ENCODE measurements around the gene RAB7A.

Gene RAB7A

DNA sequence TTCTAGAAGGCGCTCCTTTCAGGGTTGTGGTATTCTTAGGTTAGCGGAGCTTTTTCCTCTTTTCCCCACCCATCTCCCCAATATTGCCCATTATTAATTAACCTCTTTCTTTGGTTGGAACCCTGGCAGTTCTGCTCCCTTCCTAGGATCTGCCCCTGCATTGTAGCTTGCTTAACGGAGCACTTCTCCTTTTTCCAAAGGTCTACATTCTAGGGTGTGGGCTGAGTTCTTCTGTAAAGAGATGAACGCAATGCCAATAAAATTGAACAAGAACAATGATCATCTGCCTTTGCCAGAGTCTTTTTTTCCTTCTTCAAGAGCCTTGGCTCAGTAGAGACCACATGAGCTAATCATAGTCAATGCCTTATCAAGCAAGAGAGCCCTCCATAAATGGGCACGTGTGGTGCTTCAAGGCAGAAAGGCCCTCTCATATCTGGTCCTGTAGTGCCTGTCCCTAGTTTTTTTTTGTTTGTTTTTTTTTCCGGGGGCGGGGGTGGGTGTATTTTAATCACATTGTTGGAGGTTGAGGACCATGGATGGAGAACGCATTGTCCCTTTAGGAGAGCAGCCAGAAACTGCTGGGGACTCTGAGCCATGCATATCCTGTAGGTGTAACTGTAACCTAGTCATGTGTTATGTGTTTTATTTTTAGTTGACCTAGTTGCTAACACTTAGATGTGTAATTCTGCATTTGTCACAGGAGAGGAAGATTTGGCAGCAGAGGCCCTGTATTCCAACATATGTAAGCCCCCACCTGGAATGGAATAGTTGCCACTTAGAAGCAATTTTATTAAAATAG is 88.7 kb downstream of the RAB7A start:
- Mint-ChIP-seq H3K4me3 (no peak overlapping the region), H3K27me3 (ENCODE audit: low read depth) (no peaks in the 10 kb centered on the region), H3K9me3 (no peaks in the 10 kb centered on the region), H3K27ac (peak overlapping the region in 2 of 3 experiments; percentile 31 to 39), H3K4me1 (peaks cover 24% of the 10 kb centered on the region), H3K36me3 (ENCODE audit: low read depth) (peaks cover 83% of the 10 kb centered on the region)
- TF ChIP-seq, protein P1, sequence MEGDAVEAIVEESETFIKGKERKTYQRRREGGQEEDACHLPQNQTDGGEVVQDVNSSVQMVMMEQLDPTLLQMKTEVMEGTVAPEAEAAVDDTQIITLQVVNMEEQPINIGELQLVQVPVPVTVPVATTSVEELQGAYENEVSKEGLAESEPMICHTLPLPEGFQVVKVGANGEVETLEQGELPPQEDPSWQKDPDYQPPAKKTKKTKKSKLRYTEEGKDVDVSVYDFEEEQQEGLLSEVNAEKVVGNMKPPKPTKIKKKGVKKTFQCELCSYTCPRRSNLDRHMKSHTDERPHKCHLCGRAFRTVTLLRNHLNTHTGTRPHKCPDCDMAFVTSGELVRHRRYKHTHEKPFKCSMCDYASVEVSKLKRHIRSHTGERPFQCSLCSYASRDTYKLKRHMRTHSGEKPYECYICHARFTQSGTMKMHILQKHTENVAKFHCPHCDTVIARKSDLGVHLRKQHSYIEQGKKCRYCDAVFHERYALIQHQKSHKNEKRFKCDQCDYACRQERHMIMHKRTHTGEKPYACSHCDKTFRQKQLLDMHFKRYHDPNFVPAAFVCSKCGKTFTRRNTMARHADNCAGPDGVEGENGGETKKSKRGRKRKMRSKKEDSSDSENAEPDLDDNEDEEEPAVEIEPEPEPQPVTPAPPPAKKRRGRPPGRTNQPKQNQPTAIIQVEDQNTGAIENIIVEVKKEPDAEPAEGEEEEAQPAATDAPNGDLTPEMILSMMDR (IDR thresholded peaks at IDR 0.05; ENCODE audit: unreplicated experiment in 3 of 3) = no peak

DNA sequence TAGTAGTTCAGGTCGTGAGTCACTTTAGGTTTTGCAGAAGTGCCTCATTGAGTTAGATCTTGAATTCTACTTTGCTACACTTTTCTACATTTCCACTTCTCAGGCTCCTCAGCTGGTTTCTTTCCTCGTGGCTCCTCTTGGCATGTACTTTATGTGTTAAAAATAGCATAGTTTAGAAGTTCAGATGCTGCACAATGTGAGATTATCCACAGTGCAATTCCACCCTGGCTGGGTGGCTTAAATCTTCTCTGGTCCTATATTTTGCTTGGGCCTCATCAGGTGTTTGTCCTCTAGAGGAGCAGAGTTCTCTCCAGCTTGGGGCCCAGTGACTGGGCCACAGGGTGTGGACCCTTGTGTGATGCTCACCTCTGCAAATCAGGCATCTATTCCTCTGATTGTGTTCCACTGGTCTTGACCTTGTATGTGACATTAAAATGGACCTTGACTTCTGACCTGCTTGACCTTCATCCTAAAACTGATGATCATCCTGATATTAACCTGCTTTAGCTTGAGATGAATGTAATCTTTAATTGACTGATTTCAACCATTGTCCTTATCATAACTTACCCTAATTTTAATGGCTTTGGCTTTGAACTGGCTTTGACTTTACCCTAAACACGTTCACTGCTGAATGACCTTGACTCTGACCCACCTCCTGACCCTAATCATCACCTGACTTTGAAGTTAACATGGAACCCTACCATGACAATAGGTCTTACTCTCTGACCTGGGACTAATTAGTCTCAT is 89.5 kb downstream of the RAB7A start:
- TF ChIP-seq, protein P1 (IDR thresholded peaks at IDR 0.05; ENCODE audit: unreplicated experiment in 3 of 3) = no peak
- Mint-ChIP-seq H3K4me1 (peaks cover 23% of the 10 kb centered on the region), H3K4me3 (no peak overlapping the region), H3K27me3 (ENCODE audit: low read depth) (no peaks in the 10 kb centered on the region), H3K27ac (peak overlapping the region in 1 of 3 experiments; percentile 39), H3K36me3 (ENCODE audit: low read depth) (peaks cover 77% of the 10 kb centered on the region), H3K9me3 (no peaks in the 10 kb centered on the region)

DNA sequence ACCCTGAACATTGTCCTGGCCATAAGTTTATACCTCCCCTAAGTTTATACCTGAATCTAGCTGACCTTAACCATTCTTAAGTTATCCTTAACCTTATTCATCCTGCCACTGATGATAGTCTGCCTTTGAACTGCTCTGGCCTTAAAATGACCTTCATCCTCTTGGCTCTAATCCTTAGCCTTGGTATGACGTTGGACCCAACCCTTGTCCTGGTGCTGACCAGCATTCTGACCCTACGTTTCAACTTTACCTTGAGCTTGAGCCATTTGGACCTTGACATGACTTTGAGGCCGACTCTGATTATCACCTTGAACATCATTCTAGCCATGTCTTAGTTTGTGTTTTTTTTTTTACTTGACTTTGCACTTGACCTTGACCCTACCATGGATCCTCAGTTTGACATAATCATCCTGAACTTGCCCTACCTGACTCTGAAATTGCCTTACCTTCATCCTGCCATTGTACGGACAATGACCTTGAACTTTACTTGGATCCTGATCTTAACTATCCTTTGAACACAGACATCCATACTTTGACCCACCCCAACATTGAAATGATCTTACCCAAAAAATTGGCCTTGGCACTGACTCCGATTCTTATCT is 92.3 kb downstream of the RAB7A start:
- Mint-ChIP-seq H3K27me3 (ENCODE audit: low read depth) (no peaks in the 10 kb centered on the region), H3K36me3 (ENCODE audit: low read depth) (peaks cover 63% of the 10 kb centered on the region), H3K4me1 (peaks cover 28% of the 10 kb centered on the region), H3K4me3 (no peak overlapping the region), H3K27ac (no peak overlapping the region), H3K9me3 (no peaks in the 10 kb centered on the region)
- TF ChIP-seq, protein P1 (IDR thresholded peaks at IDR 0.05; ENCODE audit: unreplicated experiment in 3 of 3) = no peak

DNA sequence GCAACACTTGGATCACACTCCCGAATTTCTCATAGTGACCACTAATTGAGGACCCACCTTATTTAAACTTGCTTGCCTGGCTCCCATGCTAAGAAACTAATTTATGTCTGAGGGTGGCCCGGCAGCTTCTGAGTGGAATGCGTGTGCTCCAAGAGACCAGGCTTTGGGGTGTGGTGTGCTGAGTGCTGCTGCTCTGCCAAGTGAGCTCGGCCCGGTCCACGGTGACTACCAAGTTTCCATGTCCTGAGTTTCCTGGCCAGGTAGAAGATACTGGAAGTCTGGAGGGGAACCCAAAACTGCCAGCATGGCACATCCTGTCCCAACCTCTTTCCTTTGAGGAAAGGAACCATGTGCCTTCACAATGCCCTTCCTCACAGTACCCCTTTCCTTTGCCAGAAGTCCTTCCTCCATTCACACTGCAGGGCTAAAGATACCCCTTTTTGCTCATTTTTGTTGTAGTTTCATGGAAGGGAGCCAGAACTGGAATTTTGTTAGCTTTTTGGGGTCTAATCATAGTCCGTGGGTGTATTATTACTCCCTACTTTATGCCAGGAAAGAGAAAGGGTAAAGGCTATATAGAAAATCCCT is 94.4 kb downstream of the RAB7A start:
- peaks cover 28% of the 10 kb centered on the region for H3K4me1 Mint-ChIP-seq

DNA sequence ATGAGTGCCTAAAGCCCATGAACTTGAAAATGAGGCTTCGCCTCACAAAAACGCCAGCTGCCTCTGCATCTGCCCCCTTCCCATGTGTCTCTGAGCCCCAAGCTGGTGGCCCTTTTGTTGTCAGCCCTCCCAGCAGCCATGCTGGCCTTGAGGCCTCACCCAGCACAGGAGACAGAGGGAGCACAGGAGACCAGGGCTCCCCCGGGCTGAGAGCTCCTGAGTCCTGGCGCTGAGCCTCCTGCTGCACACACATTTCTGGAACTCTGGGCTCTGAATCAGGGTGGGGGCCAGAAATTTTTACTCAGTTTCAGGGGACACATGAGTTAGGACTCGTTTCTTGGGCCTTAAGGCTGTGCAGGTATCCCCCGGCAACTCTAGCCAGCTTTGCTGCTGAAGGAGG is 97.0 kb downstream of the RAB7A start:
- peaks cover 20% of the 10 kb centered on the region for H3K36me3 Mint-ChIP-seq (ENCODE audit: low read depth)
- no peaks in the 10 kb centered on the region for H3K27me3 Mint-ChIP-seq (ENCODE audit: low read depth)
- peaks cover 25% of the 10 kb centered on the region for H3K4me1 Mint-ChIP-seq
- no peak overlapping the region for H3K27ac Mint-ChIP-seq
- H3K4me3 Mint-ChIP-seq = no peak overlapping the region
- no peaks in the 10 kb centered on the region for H3K9me3 Mint-ChIP-seq
- TF ChIP-seq, protein P1 (IDR thresholded peaks at IDR 0.05; ENCODE audit: unreplicated experiment in 3 of 3) = no peak

More for the DNA sequence above, 94.4 kb downstream of the RAB7A start:
- H3K9me3 Mint-ChIP-seq = no peaks in the 10 kb centered on the region
- peaks cover 44% of the 10 kb centered on the region for H3K36me3 Mint-ChIP-seq (ENCODE audit: low read depth)
- no peak overlapping the region for H3K4me3 Mint-ChIP-seq
- H3K27ac Mint-ChIP-seq = no peak overlapping the region
- TF ChIP-seq, protein P1 (IDR thresholded peaks at IDR 0.05; ENCODE audit: unreplicated experiment in 3 of 3) = no peak
- no peaks in the 10 kb centered on the region for H3K27me3 Mint-ChIP-seq (ENCODE audit: low read depth)

Data from nephron (organoid).